C4-2B (cell line): ENCODE results near the gene NAB2.

Experiments used
- CTCF ChIP-seq: fragments of 450-650 bp; conservative IDR thresholded peaks from 2 replicates; pipeline ENCODE4 v1.5.1; 2017; ENCODE audit warnings: mild to moderate bottlenecking
- ZFX ChIP-seq: fragments of 450-650 bp; IDR thresholded peaks from 2 replicates; pipeline ENCODE4 v1.6.1; 2017

- TF ChIP-seq CTCF, result no peak
- TF ChIP-seq ZFX, result no peak
Measured at GRCh38 chr12:57080855-57081254, 8.1 kb upstream of the NAB2 start.
